Left hindlimb (tissue), 1 donor: Measurements from ENCODE around the gene LAGE3.

ENCODE experiments used
- DNase-seq: peaks from one replicate; pipeline ENCODE4 v3.0.0-alpha.2; 2018

LAGE3 gene

GRCh38 chrX:154452823-154453222 is 26.3 kb downstream of the LAGE3 start:
- DNase-seq = no peak

GRCh38 chrX:154450312-154450711 is 28.8 kb downstream of the LAGE3 start:
- DNase-seq = no peak

GRCh38 chrX:154449618-154450017 is 29.5 kb downstream of the LAGE3 start:
- DNase-seq = no peak

- DNase-seq = no peak
Measured at GRCh38 chrX:154448484-154448883, 30.6 kb downstream of the LAGE3 start.

- DNase-seq = no peak
Measured at GRCh38 chrX:154446430-154446829, 32.7 kb downstream of the LAGE3 start.

- no peak for DNase-seq
Measured at GRCh38 chrX:154445776-154446175, 33.3 kb downstream of the LAGE3 start.

- DNase-seq = no peak
Measured at GRCh38 chrX:154444755-154445246, 34.3 kb downstream of the LAGE3 start.

GRCh38 chrX:154443992-154444754 is 34.9 kb downstream of the LAGE3 start, which contains the start of gene FAM50A:
TSS of gene FAM50A (plus strand) at chrX:154444141. CDS start at chrX:154444236, 95 bp downstream.
- peak; percentile 79 for DNase-seq

GRCh38 chrX:154443479-154443910 is 35.6 kb downstream of the LAGE3 start:
- no peak for DNase-seq

GRCh38 chrX:154441984-154442707 is 36.9 kb downstream of the LAGE3 start:
- no peak for DNase-seq

- no peak for DNase-seq
Measured at GRCh38 chrX:154441564-154441963, 37.5 kb downstream of the LAGE3 start.

- peak; percentile 1 for DNase-seq
Measured at GRCh38 chrX:154440623-154441357, 38.3 kb downstream of the LAGE3 start.

GRCh38 chrX:154439841-154440240 is 39.2 kb downstream of the LAGE3 start:
- no peak for DNase-seq

GRCh38 chrX:154437971-154438893 is 40.8 kb downstream of the LAGE3 start:
- DNase-seq = peak; percentile 8

GRCh38 chrX:154436983-154437752 is 41.9 kb downstream of the LAGE3 start, which contains the start of gene GDI1:
TSS of gene GDI1 (plus strand) at chrX:154437154. CDS start at chrX:154437255, 101 bp downstream.
- DNase-seq = peak; percentile 63

- no peak for DNase-seq
Measured at GRCh38 chrX:154436374-154436982, 42.6 kb downstream of the LAGE3 start.

- DNase-seq = no peak
Measured at GRCh38 chrX:154435171-154435733, 43.8 kb downstream of the LAGE3 start.

- DNase-seq = no peak
Measured at GRCh38 chrX:154434394-154435168, 44.5 kb downstream of the LAGE3 start.

GRCh38 chrX:154433605-154434004 is 45.5 kb downstream of the LAGE3 start:
- DNase-seq = no peak
